GM23338 (cell line): ENCODE data around the gene GPR87.

Experiments
- CREB1 ChIP-seq: fragments of 250-450 bp; sonication (Bioruptor Pico); IDR thresholded peaks from 2 replicates; pipeline ENCODE4 v1.5.0; 2020; ENCODE audit warnings: low read depth, mild to moderate bottlenecking, moderate library complexity
- CTCF ChIP-seq, 2 experiments: fragments of 200-600 bp in 1 of 2; sonication (generic) in 1 of 2; conservative IDR thresholded peaks; 2 replicates each; pipeline versions ENCODE4 v1.5.1 to v1.6.1; 2016 to 2017; ENCODE audit warnings: antibody characterized with exemption in 2 of 2, low read depth in 2 of 2, mild to moderate bottlenecking in 2 of 2, moderate library complexity in 1 of 2
- EZH2 ChIP-seq: fragments of 200-600 bp; sonication (generic); IDR thresholded peaks from one replicate; pipeline ENCODE4 v1.8.0; 2017; ENCODE audit warnings: antibody characterized with exemption, mild to moderate bottlenecking, low read depth; ENCODE audit not compliant: unreplicated experiment
- EZH2phosphoT487 ChIP-seq: fragments of 200-600 bp; sonication (generic); IDR thresholded peaks from one replicate; pipeline ENCODE4 v1.8.1; 2018; ENCODE audit warnings: antibody characterized with exemption; ENCODE audit not compliant: unreplicated experiment
- NANOG ChIP-seq: IDR thresholded peaks from 2 replicates; pipeline ENCODE4 v1.6.1; 2016; ENCODE audit warnings: antibody characterized with exemption, borderline replicate concordance
- POLR2AphosphoS5 ChIP-seq: IDR thresholded peaks from 2 replicates; pipeline ENCODE4 v1.6.1; 2016; ENCODE audit warnings: antibody characterized with exemption, low read depth
- REST ChIP-seq: IDR thresholded peaks from one replicate; pipeline ENCODE4 v1.6.1; 2018; ENCODE audit warnings: antibody characterized with exemption; ENCODE audit not compliant: unreplicated experiment

- TF ChIP-seq CTCF (conservative IDR thresholded peaks at IDR 0.05; ENCODE audit: low read depth in 2 of 2) (no peak), REST (no peak), EZH2phosphoT487 (no peak), EZH2 (no peak), POLR2AphosphoS5 (no peak), CREB1 (CRISPR knock-in tag) (no peak), NANOG (no peak)
Measured at GRCh38 chr3:151322511-151322910, 5.9 kb upstream of the GPR87 start.
